HFFc6 (cell line): ENCODE data around the gene DEFB132. TPM values are rescaled to one million over a fixed set of nuclear protein-coding genes. Genes with fewer than 3 reads are reported as not detected.

Source experiments
- DNase-seq: peaks from one replicate; pipeline ENCODE4 v3.0.0-alpha.2; 2018
- H3K27ac Mint-ChIP-seq: 2 replicates; pipeline ENCODE4 v1.8.0; 2020; ENCODE audit warnings: mild to moderate bottlenecking, mixed read lengths
- H3K27me3 Mint-ChIP-seq: 2 replicates; pipeline ENCODE4 v1.8.0; 2021; ENCODE audit warnings: mild to moderate bottlenecking, moderate library complexity, mixed read lengths; ENCODE audit not compliant: insufficient read depth
- H3K36me3 Mint-ChIP-seq: 2 replicates; pipeline ENCODE4 v1.8.0; 2021; ENCODE audit warnings: low read depth, mixed read lengths
- H3K4me1 Mint-ChIP-seq: 2 replicates; pipeline ENCODE4 v1.8.0; 2020; ENCODE audit warnings: low read depth, mixed read lengths
- H3K4me3 Mint-ChIP-seq: 2 replicates; pipeline ENCODE4 v1.8.0; 2020; ENCODE audit warnings: mild to moderate bottlenecking, moderate library complexity, mixed read lengths
- H3K9me3 Mint-ChIP-seq: 2 replicates; pipeline ENCODE4 v1.8.0; 2020; ENCODE audit warnings: mild to moderate bottlenecking, mixed read lengths
- total RNA-seq, 6 experiments: library from RNA; stranded (reverse); fragmentation: NEBNext Ultra II Directional; extraction: Animal tissue kit (Norgen Biotek cat#: 25700); gene quantifications; 2 replicates in 1 of 6; 3 replicates in 5 of 6; pipeline ENCODE4 v1.2.3, GENCODE V29; 2021
- TF ChIP-seq, protein P1 (sequence below): fragments of 200-600 bp; sonication (generic); IDR thresholded peaks from 2 replicates; pipeline ENCODE4 v1.5.0; 2021; ENCODE audit warnings: antibody characterized with exemption, mild to moderate bottlenecking

DEFB132 gene
- total RNA-seq, 6 experiments from 2014 or later: not detected

GRCh38 chr20:289693-290083, 32.2 kb downstream of the DEFB132 start:
- no peaks in the 10 kb centered on the region for H3K9me3 Mint-ChIP-seq
- H3K27me3 Mint-ChIP-seq: peaks cover 2% of the 10 kb centered on the region; the same call in 1 of the 2 replicates
- TF ChIP-seq, protein P1, sequence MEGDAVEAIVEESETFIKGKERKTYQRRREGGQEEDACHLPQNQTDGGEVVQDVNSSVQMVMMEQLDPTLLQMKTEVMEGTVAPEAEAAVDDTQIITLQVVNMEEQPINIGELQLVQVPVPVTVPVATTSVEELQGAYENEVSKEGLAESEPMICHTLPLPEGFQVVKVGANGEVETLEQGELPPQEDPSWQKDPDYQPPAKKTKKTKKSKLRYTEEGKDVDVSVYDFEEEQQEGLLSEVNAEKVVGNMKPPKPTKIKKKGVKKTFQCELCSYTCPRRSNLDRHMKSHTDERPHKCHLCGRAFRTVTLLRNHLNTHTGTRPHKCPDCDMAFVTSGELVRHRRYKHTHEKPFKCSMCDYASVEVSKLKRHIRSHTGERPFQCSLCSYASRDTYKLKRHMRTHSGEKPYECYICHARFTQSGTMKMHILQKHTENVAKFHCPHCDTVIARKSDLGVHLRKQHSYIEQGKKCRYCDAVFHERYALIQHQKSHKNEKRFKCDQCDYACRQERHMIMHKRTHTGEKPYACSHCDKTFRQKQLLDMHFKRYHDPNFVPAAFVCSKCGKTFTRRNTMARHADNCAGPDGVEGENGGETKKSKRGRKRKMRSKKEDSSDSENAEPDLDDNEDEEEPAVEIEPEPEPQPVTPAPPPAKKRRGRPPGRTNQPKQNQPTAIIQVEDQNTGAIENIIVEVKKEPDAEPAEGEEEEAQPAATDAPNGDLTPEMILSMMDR: no peak
- no peak overlapping the region for H3K27ac Mint-ChIP-seq
- no peak overlapping the region for H3K4me3 Mint-ChIP-seq
- no peak for DNase-seq
- H3K4me1 Mint-ChIP-seq: peaks cover 10% of the 10 kb centered on the region
- peaks cover 5% of the 10 kb centered on the region; the same call in 1 of the 2 replicates for H3K36me3 Mint-ChIP-seq

- Mint-ChIP-seq H3K9me3 (no peaks in the 10 kb centered on the region), H3K27me3 (peaks cover 2% of the 10 kb centered on the region; the same call in 1 of the 2 replicates), H3K36me3 (peaks cover 5% of the 10 kb centered on the region; the same call in 1 of the 2 replicates), H3K4me1 (peaks cover 10% of the 10 kb centered on the region), H3K27ac (no peak within 1 kb of the TSS), H3K4me3 (no peak within 1 kb of the TSS)
- DNase-seq: peak; percentile 87
- TF ChIP-seq, protein P1: peak; percentile 65
Observed at GRCh38 chr20:290084-290831, 32.7 kb downstream of the DEFB132 start, which contains the start of gene C20orf96. TSS of gene C20orf96 (minus strand) at chr20:290750. CDS start at chr20:290610, 140 bp downstream.

- peaks cover 2% of the 10 kb centered on the region; the same call in 1 of the 2 replicates for H3K27me3 Mint-ChIP-seq
- TF ChIP-seq, protein P1: no peak
- H3K9me3 Mint-ChIP-seq: no peaks in the 10 kb centered on the region
- H3K4me3 Mint-ChIP-seq: no peak overlapping the region
- DNase-seq: no peak
- H3K27ac Mint-ChIP-seq: no peak overlapping the region
- H3K4me1 Mint-ChIP-seq: peaks cover 26% of the 10 kb centered on the region
- H3K36me3 Mint-ChIP-seq: peaks cover 16% of the 10 kb centered on the region
Observed at GRCh38 chr20:294602-295001, 37.1 kb downstream of the DEFB132 start.

DNA sequence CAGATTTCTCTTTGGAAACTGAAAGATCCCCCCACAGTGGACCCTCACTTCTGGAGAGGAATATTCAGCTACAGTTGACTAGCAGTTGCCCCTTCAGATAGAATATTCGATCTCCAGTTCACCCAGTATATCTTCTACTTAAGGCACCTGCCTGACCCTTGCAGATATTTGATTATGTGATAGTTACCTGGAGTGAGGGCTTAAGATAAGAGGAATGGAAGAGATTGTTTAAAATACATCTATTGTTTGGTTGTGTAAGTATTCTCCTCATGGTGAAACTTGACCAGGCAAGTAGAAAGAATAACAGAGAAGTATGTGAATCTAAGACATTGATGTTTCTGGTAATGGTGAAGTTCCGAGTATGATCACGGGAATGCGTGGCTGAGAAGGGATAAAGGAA, 38.3 kb downstream of the DEFB132 start:
- Mint-ChIP-seq H3K36me3 (peaks cover 23% of the 10 kb centered on the region), H3K4me3 (peak overlapping the region; percentile 91), H3K27ac (peak overlapping the region; percentile 19; the same call in 1 of the 2 replicates), H3K27me3 (no peaks in the 10 kb centered on the region; the same call in 1 of the 2 replicates), H3K4me1 (peaks cover 34% of the 10 kb centered on the region), H3K9me3 (no peaks in the 10 kb centered on the region)
- TF ChIP-seq, protein P1: no peak
- no peak for DNase-seq

DNA sequence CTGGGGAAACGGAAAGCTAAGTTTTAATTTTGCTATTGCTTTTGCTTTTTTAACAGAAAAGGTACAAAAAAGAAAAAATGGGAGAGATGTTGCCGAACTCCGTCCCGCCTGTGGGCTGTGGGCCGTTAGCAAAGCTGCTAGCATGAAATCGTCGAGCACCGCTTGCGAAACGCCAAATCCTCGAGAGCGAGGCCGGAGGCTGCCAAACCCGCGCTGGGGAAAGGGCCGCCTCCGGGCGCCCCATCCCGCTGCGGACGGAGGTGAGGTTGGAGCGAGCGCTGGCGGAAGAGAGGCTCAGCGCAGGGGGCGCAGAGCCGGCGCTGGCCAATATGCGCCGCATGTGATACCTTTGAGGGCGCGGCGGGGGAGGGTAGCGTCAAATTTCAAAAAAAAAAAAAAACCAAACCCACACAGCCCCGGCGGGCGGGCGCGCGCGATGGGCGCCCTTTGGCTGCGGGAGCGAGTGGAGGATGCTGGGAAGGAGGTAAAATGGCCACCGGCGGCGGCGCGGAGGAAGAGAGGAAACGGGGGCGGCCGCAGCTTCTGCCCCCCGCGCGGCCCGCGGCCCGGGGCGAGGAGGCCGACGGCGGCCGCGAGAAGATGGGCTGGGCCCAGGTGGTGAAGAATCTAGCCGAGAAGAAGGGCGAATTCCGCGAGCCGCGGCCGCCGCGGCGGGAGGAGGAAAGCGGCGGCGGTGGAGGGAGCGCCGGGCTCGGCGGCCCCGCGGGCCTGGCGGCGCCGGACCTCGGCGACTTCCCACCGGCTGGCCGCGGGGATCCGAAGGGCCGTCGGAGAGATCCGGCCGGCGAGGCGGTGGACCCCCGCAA, 39.8 kb downstream of the DEFB132 start, which contains the start of gene ZCCHC3:
Gene ZCCHC3 (plus strand): TSS at position 473 of the 827 bp plus-strand sequence. CDS start 17 bp downstream, at position 490.
- DNase-seq: peak; percentile 85
- Mint-ChIP-seq H3K36me3 (peaks cover 23% of the 10 kb centered on the region), H3K27ac (peak within 1 kb of the TSS; percentile 97), H3K9me3 (no peaks in the 10 kb centered on the region), H3K4me1 (peaks cover 48% of the 10 kb centered on the region), H3K4me3 (peak within 1 kb of the TSS; percentile 100), H3K27me3 (no peaks in the 10 kb centered on the region; the same call in 1 of the 2 replicates)
- TF ChIP-seq, protein P1: peak; percentile 39
